Activated naive CD8-positive, alpha-beta T cell treated with anti-CD3 and anti-CD28 coated beads, Interleukin-2, amount 50 U/mL, for 16 hours (primary cell): ENCODE measurements around the gene NRG3.
"Not testable (repeated sequence)": the region's sequence is repeated elsewhere in the genome, so short reads cannot be mapped to it uniquely, and the experiment has no call there.

ENCODE experiments used
- DNase-seq: peaks from one replicate; pipeline ENCODE4 v3.0.0-alpha.2; 2020; ENCODE audit warnings: low read depth, low spot score

Gene NRG3

DNA sequence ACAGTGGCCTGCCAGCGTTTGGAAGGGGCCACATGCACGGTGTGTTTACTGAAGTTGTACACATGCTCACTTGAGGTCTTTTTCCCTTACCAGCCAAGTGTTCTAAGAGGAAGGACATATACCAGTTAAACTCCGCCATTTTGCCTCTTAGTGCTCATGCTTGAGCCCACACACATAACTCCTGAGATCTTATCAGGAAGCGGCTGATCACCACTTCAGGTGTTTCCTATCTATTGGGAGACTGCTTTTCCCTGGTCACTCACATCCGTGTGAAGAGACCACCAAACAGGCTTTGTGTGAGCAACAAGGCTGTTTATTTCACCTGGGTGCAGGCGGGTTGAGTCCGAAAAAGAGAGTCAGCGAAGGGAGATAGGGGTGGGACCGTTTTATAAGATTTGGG lies 802.9 kb downstream of the NRG3 start:
- not testable (repeated sequence) for DNase-seq

DNA sequence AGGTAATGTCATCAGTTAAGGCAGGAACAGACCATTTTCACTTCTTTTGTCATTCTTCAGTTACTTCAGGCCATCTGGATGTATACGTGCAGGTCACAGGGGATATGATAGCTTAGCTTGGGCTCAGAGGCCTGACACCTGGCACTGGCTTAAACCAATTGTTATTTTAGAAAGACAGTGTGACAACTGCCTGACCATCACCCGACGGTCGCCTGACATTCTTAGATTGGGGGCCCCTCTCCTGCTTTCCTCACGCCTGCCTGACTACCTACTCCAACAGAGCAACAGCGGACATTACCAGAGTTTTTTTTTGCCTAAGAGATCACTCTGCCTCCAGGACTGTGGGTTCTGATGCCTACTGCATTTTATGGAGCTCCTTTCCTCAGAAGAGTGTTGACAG lies 803.5 kb downstream of the NRG3 start:
- DNase-seq: not testable (repeated sequence)

DNA sequence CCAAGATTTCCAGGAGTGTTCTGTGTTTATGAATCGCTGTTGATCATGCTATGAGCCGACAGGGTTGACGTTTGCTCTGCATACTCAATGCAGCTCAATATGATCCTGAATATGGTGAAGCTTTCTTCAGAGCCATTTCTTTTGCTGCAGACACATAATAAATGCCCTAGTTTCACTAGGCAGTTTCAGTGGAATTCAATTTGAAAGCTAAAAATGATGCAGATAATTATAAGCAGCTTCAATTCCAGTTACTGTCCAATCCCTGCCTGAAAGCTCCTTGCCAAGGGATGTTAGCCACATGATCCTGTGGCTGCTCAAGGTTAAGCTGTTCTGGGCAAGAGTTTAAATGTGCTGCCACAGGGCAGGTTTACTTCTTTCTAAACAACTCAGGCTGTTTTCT lies 805.6 kb downstream of the NRG3 start:
- no peak for DNase-seq

DNA sequence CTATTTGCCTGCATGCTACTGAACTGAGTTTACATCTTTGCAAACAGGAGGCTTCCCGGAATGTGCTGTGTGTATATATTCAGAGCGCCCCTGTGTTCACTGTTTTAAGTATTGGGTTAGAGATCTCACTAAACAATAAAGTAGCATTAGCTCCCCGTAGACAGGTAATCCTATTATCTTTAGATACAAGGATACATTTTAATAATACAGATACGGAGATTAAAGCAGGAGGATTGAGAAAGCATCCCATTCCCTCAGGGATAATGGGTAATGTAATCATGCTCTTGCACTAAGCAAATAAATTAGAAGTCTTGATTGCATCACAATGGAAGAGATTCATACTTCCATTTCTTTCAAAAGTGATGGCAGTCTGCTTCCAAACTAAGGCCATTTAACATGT lies 809.0 kb downstream of the NRG3 start:
- DNase-seq: no peak

DNA sequence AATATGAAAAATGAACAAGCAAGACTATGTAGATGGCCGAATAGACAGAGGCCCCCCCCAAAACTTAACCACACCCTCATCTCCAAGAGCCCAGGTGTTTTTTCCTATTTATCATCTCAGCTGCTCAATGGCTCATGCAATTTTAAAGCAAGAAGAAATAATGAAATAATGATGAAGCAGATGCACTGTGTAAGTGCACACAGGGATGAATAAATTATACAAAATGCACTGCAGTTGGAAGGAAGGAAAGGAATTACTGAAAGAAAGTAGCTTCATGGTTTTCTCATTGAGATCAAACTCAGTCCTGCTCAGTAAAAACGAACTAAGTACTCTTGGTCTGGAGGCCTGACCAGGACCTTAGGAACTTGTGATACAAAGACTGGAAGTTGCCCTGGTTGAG lies 810.1 kb downstream of the NRG3 start:
- DNase-seq: no peak

DNA sequence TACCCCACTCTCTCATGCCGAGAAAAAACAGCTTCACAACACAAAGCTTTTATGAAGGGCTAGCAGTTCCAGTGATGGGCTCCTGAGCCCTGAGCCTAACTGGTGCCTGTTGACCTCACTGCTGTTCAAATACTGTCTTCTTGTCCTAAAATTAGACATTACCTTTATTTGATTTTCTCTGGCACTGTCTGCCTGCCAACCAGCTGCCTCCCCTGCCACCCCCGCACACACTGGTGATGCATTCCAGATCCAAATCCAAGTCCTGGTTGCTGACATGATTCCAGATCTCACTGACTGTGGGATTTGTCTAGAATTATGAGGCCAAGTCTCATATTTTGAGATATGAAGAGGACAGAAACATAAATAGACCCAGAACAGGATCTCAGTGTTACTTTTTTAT lies 816.2 kb downstream of the NRG3 start:
- no peak for DNase-seq

DNA sequence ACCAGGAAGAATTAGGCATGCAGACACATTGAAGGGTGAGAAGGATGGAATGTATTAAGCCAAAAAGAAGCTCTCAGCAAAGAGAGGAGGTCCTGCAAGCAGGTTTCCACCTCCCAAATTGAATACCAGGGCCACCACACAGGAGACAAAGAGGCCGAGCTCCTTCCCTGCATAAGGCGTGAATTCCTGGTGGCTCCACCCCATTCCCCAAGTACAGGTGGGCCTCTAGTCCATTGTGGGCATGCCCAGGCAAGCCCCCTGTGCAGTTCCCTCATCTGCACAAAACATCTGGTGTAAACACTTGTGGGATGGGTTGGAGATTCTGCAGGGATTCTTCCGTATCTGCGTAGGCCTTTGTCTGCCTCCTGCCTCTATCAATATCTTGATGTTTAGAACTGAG lies 817.5 kb downstream of the NRG3 start:
- DNase-seq: no peak

DNA sequence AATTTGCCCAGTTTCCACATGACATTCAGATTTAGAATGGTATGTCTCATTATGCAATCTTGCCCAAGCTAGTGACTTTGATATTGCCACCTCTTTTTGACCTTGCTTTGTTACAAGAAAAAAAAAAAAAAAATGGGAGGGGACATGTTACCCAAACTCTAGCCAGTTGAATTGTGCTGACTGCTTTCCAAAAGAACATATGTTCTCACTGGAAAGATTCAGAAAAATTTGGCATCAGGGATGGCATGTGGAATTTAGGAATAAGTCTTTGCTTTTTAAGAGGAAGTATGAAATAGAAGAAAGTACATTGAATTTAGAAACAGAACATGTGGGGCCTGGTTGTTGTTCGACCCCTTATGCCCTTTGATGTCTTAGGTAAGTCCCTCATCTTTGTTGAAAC lies 846.8 kb downstream of the NRG3 start:
- DNase-seq: no peak

DNA sequence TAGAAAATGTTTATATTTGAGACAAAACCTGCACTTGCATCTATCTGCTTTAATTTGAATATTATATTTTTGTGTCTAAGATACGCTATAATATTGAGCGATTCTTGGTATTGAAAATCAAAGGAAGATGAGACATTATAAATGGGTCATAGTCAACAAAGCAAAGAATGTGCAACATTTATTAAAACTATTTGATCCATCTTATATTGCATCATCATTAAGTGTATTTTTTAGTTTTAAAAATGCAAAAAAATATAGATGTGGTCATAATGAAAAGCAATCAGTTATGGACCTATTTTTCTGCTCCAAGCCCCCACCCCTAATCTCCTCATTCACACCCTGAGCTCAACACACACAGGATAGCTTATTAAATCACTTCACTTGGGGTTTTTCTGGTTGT lies 847.3 kb downstream of the NRG3 start:
- DNase-seq: no peak

DNA sequence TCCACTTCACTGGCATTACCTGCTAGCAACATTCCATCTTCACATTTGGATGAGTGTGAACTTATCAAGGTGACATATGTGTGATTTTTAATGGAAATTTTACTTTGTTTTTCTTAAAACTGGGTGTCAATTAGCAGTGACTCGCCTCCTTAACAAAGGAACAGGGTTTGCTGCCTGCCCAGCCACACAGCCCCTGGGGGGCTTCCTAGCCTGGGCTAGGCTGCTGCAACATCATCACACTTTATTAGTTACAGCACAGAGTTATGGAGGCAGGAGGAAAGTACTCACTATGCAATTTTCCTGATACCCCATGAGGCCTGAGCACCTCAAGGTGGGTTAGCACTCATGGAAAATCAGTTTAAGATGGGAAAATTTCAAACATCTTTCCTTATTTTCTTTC lies 861.3 kb downstream of the NRG3 start:
- no peak for DNase-seq

DNA sequence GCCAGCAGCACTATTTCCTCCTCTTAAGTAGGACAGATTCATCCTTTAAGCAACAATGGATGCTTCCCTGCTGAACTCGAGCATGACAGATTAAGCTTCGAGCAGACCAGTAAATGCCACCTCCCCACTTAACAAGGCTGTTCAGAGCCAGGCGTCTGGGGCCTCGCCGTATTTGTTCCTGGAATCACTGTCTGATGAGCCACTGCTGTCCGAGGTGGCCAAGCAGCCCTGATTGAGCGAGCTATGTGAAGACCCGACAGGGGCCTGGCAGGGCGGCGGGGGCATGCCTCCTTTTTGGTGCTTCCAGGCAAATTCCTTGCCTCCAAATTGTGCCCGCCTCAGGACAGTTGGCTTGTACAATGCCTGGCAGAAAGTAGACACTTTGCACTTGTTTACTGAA lies 862.6 kb downstream of the NRG3 start:
- no peak for DNase-seq

DNA sequence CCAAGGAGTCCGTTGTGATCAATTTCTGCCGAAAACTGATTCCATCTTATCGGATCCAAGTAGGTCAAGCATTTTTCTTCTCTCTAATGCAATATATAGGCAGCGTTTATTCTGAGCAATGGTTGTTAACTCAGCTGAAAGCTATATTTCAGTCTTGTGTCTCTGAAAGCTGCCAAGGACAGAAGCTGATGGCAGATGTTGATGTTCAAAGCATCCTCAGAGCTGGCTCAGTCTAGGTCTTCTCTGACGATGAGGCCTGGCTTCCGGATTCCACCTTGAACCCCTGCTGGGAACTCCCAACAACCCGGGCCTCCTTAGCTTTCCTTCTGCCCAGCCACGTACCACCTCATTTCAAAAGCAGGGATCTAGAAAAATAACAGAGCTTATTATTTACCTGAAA lies 863.6 kb downstream of the NRG3 start:
- no peak for DNase-seq

DNA sequence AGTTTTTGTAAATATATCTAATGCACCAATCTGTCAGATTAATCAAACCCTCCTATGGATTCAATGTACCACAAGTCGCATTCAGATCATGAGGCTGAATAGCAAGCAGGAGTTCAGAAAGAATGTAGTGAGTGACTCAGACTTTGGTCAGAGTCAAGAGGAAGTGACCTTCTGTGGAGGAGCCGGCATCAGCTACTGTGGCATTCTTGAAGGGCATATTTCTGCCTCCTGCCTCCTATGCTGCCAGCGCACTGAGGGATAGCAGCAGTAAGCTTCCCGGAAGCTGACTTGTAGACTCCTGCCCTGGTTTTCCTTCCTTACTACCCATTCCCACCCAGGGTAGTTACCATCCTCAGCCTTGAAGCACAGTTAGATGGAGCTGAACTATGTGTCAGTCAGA lies 867.5 kb downstream of the NRG3 start:
- DNase-seq: no peak

DNA sequence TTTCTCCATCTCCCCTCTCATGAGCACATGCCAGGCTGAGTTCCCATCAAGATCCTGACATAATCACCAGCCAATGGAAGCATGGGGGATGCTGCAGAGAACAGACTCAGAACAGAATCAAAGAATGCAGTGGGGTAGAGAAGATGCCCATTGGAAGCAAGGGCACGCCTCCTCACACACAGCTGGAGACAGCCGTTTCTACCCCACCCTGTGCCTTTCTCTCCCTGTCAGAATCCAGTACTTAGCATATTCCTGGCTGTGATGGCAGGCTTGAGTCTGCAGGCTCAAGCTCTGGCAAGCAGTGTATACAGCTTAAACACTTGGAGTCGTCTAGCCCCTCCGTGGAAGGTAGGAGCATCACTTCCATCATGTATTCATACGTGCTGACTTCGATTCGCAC lies 867.9 kb downstream of the NRG3 start:
- DNase-seq: no peak

DNA sequence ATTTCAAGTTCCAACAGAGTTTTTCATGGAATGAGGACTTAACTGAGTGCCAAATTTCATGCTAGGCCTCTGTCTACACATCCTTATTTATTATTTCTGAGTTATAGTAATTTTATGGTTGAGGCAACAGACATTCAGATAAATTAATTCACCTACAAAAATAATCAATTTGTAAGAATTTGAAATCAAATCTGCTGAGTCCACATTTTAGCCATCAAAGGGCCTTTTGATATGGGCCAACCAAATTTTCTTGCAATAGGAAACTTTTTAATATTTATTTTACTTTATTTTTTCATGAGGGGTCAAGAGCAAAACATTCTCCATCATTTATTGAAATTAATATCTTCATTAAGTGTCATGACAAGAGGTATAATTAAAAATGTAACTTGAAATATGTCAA lies 875.5 kb downstream of the NRG3 start:
- no peak for DNase-seq

DNA sequence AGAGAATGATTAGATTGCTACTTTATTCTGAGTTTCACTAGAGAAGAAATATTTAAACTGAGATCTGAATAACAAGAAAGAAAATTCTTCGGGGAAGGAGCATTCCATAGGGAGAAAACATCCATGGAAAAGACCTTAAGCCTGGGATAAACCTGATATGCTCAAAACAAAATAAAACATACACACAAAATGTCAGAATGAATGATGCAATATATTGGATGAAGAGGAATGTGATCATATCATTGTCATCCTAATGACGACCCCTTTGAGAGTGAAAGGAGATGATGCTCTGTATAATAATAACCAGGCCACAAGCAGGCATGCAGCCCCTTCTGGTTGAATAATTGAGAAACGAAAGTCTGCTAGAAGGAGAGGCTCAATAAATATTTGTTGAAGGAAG lies 882.4 kb downstream of the NRG3 start:
- DNase-seq: no peak

DNA sequence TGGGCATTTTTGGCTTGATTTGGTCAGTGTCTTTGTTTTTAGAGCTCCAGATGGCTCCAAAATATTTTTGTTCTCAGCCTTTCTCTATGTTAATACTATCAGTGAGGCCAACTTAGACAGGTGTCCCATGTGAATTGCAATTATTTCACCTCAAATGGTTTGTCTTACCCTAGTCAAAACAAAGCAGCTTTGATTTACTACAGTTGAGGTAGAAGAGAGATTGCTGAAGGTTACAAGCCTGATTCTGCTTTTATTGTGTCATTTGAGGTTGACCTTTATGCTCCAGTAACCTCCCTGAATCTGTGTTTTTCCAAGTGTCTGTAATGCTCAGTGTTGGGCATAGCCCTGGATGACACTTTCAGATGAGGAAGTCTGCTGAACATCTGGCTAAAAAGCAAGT lies 882.9 kb downstream of the NRG3 start:
- DNase-seq: no peak

DNA sequence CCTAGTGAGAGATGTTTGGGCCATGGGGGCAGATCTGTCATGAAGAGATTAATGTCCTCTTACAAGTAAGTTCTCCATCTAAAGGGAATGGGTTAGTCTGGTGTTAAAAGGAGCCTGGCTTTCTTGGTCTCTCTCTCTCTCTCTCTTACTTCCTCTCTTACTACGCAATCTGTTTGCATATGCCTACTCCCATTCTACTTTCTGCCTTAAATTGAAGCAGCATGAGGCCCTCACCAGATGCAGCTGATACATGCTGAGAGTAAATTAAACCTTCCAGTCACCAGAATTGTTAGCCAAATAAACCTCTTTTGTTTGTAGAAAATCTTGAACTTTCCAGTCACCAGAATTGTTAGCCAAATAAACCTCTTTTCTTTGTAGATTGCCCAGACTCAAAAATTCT lies 884.1 kb downstream of the NRG3 start:
- no peak for DNase-seq

DNA sequence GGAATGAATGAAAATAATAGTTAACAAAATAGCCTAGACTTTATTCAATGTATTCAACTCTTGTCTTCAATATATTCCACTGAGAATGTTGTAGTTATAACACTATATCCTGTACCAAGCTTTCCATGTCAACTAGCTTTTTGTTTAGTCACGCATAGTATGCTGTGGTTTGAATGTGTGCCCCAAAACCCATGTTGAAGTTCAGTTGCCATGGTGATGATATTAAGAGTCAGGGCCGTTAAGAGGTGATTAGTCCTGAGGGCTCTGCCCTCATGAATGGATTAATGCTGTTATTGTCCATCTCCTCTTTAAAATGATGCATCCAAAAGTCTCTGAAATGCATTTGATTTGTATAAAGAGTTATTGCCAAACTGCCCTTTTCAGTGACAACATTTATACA lies 887.6 kb downstream of the NRG3 start:
- DNase-seq: no peak

DNA sequence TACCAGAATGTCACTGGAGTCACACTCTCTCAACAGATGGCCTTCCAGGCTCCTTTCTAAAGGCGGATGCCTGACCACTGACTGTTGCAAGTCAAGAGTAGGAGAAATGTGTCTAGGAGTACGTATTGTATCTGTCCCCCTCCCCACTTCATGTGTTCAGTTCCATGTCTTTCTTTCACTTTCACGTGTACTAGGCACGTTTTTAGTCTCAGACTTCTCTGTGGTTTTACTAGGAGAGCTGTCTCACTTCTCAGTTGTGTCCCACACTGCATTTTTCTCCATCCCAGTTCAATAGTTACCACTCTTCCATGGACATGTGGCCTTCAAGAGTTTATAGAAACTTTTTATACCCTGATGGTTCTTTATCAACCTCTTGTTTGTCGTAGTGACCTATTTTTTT lies 893.0 kb downstream of the NRG3 start:
- DNase-seq: no peak

DNA sequence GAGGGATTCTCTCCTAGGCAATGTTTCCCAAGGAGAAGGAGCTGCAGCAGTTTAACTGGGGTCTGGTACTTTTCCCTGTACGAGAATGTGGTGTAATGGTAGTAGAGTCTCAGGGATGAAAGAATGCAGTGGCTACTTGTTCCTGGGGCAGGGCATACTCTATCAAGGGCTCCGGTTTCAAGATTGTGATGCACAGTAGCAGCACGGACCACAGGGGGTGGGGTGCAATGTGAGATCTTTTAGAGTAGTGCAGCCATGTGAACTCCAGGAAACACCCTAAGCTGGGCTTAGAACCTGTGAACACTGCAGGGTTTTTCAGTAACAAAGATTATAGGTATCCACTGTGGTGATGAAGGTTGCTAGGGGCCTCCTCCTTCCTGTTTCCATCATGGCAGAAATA lies 903.9 kb downstream of the NRG3 start:
- DNase-seq: no peak

DNA sequence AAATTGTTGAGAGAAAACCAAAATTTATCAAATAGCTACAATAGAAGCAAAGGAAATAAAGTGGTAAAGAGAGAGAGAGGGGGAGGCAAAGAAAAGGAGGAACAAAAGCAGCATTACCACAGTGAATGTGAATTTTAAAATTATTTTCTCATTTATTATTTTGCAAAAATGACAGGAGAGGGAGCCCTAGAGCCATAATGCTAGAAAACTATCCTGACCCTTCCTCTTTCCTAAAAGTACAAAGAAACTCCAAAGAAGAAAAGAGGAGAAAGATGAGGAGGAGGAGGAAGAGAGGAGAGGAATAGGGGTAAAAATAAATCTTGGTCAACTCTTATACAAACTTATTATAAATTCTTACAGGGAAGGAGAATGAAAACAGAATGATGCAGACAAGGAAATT lies 921.5 kb downstream of the NRG3 start:
- DNase-seq: no peak

DNA sequence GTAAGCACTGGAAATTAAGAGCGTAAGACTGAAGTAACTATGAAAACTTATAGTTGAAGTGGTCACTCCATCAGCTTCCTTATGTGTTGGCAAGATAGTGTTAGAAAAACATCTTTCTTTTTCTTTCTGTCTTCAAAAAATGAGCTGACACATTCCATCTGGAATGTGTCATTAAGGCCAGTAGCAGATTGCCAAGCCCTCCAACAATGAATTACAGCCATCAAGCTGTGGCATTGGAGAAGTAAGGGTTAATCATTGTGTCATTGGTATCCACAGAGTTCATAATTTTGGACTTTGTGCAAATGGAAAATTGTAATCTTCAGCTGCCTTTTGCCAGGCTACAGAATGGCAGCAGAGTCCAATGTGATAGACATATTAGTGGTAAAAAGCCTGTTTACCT lies 926.3 kb downstream of the NRG3 start:
- no peak for DNase-seq

DNA sequence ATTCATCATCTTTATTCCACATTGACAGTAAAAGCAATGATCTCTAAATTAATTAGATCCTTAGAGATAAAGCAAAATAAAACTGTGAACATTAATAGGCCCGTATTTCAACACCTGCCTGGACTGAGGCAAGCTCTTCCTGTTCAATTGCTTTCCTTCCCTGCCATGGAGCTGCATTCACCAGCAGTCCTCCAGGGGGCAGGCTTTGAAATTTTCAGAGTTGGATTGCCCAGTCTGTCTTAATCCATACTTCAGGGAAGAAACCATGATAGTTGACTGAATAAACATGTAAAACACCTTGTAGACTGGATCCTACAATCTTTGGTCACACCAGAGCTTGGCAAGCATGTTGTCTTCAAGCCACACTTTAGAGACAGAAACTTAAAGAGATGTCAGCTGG lies 936.6 kb downstream of the NRG3 start:
- no peak for DNase-seq

DNA sequence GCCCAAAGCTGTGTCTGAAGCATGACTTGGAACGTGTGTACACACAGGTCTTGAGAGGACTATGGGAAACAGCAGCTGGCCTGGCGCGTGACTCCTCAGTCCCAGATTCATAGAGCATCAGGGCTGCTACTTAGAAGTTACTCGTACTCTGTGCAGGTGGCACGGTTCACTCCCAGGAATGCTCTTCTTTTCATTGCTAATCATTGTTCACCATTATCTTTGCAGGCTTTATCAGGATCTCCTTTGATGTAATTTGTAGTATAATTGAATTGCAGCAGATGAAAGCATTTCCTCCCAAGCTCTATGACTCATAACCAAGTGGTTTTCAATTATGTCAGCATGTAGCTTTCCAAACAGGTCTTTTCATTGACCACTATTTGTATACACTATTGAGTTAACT lies 938.9 kb downstream of the NRG3 start:
- no peak for DNase-seq
